Upper lobe of left lung (tissue), 6 donors: ENCODE data around the gene EFCC1. TPM values are rescaled to one million over a fixed set of nuclear protein-coding genes. Genes with fewer than 3 reads are reported as not detected.

Source experiments
- ATAC-seq, 2 donors: fragments of 200-7000 bp; cut with Tn5 transposase; one replicate each; pipeline ENCODE4 v1.9.1; 2022; ENCODE audit warnings: mild to moderate bottlenecking in 2 of 2, moderate library complexity in 2 of 2; ENCODE audit not compliant: low FRiP score in 2 of 2
- DNase-seq, 2 donors: peaks; one replicate each; pipeline ENCODE4 v3.0.0-alpha.2; 2019 to 2020
- H3K27ac ChIP-seq, 4 donors: fragments of 200-600 bp; sonication (generic); one replicate each; pipeline ENCODE4 v1.5.1; 2016 to 2019
- H3K27me3 ChIP-seq, 4 donors: fragments of 200-600 bp; sonication (generic); one replicate each; pipeline ENCODE4 v1.5.1; 2017 to 2019
- H3K36me3 ChIP-seq, 4 donors: fragments of 200-600 bp; sonication (generic); one replicate each; pipeline ENCODE4 v1.5.1; 2016 to 2019
- H3K4me1 ChIP-seq, 4 donors: fragments of 200-600 bp; sonication (generic); one replicate each; pipeline ENCODE4 v1.5.1; 2018 to 2019
- H3K4me3 ChIP-seq, 4 donors: fragments of 200-600 bp; sonication (generic); one replicate each; pipeline ENCODE4 v1.5.1; 2017 to 2019; ENCODE audit warnings: mild to moderate bottlenecking in 2 of 4, moderate library complexity in 1 of 4
- H3K9me3 ChIP-seq, 4 donors: fragments of 200-600 bp; sonication (generic); one replicate each; pipeline ENCODE4 v1.5.1; 2018 to 2019
- CTCF ChIP-seq, 6 experiments: fragments of 450-650 bp in 4 of 6; fragments of 200-600 bp in 2 of 6; sonication (generic) in 2 of 6; IDR thresholded peaks; one replicate each; pipeline ENCODE4 v1.5.1; 2016 to 2019; ENCODE audit warnings: antibody characterized with exemption in 6 of 6
- EP300 ChIP-seq, 4 donors: sonication (generic); formaldehyde crosslinking; IDR thresholded peaks; one replicate each; pipeline ENCODE4 v1.5.1; 2017; ENCODE audit warnings: antibody characterized with exemption in 4 of 4, control low read depth in 2 of 4
- POLR2A ChIP-seq, 4 donors: fragments of 450-650 bp; IDR thresholded peaks; one replicate each; pipeline ENCODE4 v1.5.1; 2016 to 2017; ENCODE audit warnings: antibody characterized with exemption in 4 of 4, mild to moderate bottlenecking in 2 of 4
- POLR2AphosphoS5 ChIP-seq, 2 donors: sonication (generic); formaldehyde crosslinking; IDR thresholded peaks; one replicate each; pipeline ENCODE4 v1.5.1; 2017; ENCODE audit warnings: antibody characterized with exemption in 2 of 2
- WGBS, 2 donors: methylation state at CpG; one replicate each; pipeline ENCODE4 v1.1.5; 2017 to 2018; 5-methylcytosine and 5-hydroxymethylcytosine counted together
- total RNA-seq, 6 donors: library from RNA; depleted of rRNA in 4 of 6; stranded (reverse); fragments of >200 nt in 4 of 6; gene quantifications; one replicate each; pipeline versions ENCODE4 v1.1.0 to v1.2.1, GENCODE V29; 2016 to 2021
- donor health status: DM: no; HTN: no; CAD: no; lungs with moderate emphysema.
- donor health status: DM: no; HTN: yes; CAD: no; lungs with severe emphysema.

Gene EFCC1
- total RNA-seq, 6 donors from 2014 or later = 3.1 to 20.6 (median 11.4) TPM

- Histone ChIP-seq H3K27me3 (no peaks in the 10 kb centered on the region), H3K4me1 (peaks cover 0 to 7% (median 1%) of the 10 kb centered on the region in 4 donors), H3K27ac (no peak overlapping the region), H3K4me3 (no peak overlapping the region), H3K36me3 (peaks cover 0 to 8% (median 0%) of the 10 kb centered on the region in 4 donors), H3K9me3 (no peaks in the 10 kb centered on the region)
- TF ChIP-seq EP300 (IDR thresholded peaks at IDR 0.05) (no peak), POLR2AphosphoS5 (IDR thresholded peaks at IDR 0.05) (no peak), CTCF (IDR thresholded peaks at IDR 0.05) (no peak), POLR2A (IDR thresholded peaks at IDR 0.05) (no peak)
- DNase-seq = peak in 1 of 2 donors; percentile 47
- WGBS, 2 donors = 70 to 93% methylated on average over 9 to 11 of the region's 14 CpGs
- ATAC-seq = peak; percentile 5 to 31
Measured at GRCh38 chr3:129039271-129040038, 38.4 kb downstream of the EFCC1 start.

DNA sequence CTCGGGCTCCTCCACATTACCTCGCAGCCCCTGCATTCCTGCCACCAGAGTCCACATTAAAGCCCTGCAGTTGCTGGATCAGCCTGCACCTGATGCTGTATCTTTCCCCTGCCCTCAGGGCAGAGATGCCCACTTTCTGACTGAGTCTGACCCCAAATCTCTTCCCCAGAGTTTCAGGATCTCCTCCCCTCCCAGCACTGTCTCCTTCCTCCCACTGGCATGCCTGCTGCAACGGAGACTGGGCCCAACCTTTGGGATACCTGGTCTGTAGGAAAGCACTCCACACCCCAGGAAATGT lies 38.9 kb downstream of the EFCC1 start:
- DNase-seq = no peak
- no peaks in the 10 kb centered on the region for H3K27me3 ChIP-seq
- no peak overlapping the region for H3K27ac ChIP-seq
- no peak for ATAC-seq
- H3K4me3 ChIP-seq = no peak overlapping the region
- H3K36me3 ChIP-seq = peaks cover 0 to 7% (median 0%) of the 10 kb centered on the region in 4 donors
- no peak for TF ChIP-seq CTCF (IDR thresholded peaks at IDR 0.05)
- TF ChIP-seq POLR2A (IDR thresholded peaks at IDR 0.05) = no peak
- TF ChIP-seq POLR2AphosphoS5 (IDR thresholded peaks at IDR 0.05) = no peak
- no peak for TF ChIP-seq EP300 (IDR thresholded peaks at IDR 0.05)
- 66 to 86% methylated on average over 3 of the region's 3 CpGs for WGBS, 2 donors
- H3K4me1 ChIP-seq = peaks cover 0 to 7% (median 1%) of the 10 kb centered on the region in 4 donors
- no peaks in the 10 kb centered on the region for H3K9me3 ChIP-seq

GRCh38 chr3:129040579-129041300 lies 39.6 kb downstream of the EFCC1 start:
- no peak for TF ChIP-seq CTCF (IDR thresholded peaks at IDR 0.05)
- no peak for TF ChIP-seq EP300 (IDR thresholded peaks at IDR 0.05)
- TF ChIP-seq POLR2AphosphoS5 (IDR thresholded peaks at IDR 0.05) = no peak

GRCh38 chr3:129045675-129046036 lies 44.6 kb downstream of the EFCC1 start:
- TF ChIP-seq CTCF (IDR thresholded peaks at IDR 0.05) (peak in 1 of 6 experiments; percentile 12), POLR2A (IDR thresholded peaks at IDR 0.05) (no peak)
- no peaks in the 10 kb centered on the region for H3K36me3 ChIP-seq
- no peaks in the 10 kb centered on the region for H3K27me3 ChIP-seq
- DNase-seq (peak; percentile 45 to 90), ATAC-seq (peak in 1 of 2 donors; percentile 87)
- H3K4me3 ChIP-seq = peak overlapping the region in 3 of 4 donors; percentile 26 to 44 (median 41)
- peak overlapping the region in 1 of 4 donors; percentile 3 for H3K27ac ChIP-seq
- 1 to 5% methylated on average over 14 to 18 of the region's 43 CpGs for WGBS, 2 donors
- peaks cover 0 to 4% (median 0%) of the 10 kb centered on the region in 4 donors for H3K9me3 ChIP-seq
- peaks cover 10 to 11% (median 10%) of the 10 kb centered on the region in 4 donors for H3K4me1 ChIP-seq

More at GRCh38 chr3:129040579-129041300, 39.6 kb downstream of the EFCC1 start:
- ATAC-seq (no peak), DNase-seq (peak in 1 of 2 donors; percentile 71)
- Histone ChIP-seq H3K27ac (no peak overlapping the region), H3K27me3 (no peaks in the 10 kb centered on the region), H3K36me3 (peaks cover 0 to 7% (median 0%) of the 10 kb centered on the region in 4 donors), H3K4me3 (no peak overlapping the region), H3K4me1 (peaks cover 5 to 11% (median 5%) of the 10 kb centered on the region in 4 donors), H3K9me3 (peaks cover 0 to 4% (median 0%) of the 10 kb centered on the region in 4 donors)
- 87 to 90% methylated on average over 14 to 15 of the region's 15 CpGs for WGBS, 2 donors
